ENCODE results near the gene TMEM192. TPM values are rescaled to one million over a fixed set of nuclear protein-coding genes. Genes with fewer than 3 reads are reported as not detected.

TMEM192 gene
- total and polyA plus RNA-seq, 4 donors: 10.6 to 20.3 (median 18.9) TPM

DNA sequence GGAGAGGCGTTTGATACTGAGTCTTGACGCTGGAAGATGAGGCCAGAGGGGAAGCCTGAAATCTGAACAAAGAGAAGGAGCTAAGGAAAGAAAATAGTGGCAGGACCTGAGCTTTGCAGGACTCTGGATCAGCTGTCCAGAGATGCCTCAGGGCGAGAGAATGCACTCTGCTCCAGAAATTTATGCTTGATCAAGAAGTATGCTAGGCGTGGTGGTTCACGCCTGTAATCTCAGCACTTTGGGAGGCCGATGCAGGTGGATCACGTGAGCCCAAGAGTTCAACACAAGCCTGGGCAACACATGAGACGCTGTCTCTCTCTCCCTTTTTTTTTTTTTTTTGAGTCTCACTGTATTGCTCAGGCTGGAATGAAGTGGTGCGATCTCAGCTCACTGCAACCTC, 57.1 kb downstream of the TMEM192 start:
- 91% methylated on average over 9 of the region's 9 CpGs for WGBS
- H3K4me3 ChIP-seq (ENCODE audit: low read depth in 1 of 3, low read length in 3 of 3): no peak overlapping the region

DNA sequence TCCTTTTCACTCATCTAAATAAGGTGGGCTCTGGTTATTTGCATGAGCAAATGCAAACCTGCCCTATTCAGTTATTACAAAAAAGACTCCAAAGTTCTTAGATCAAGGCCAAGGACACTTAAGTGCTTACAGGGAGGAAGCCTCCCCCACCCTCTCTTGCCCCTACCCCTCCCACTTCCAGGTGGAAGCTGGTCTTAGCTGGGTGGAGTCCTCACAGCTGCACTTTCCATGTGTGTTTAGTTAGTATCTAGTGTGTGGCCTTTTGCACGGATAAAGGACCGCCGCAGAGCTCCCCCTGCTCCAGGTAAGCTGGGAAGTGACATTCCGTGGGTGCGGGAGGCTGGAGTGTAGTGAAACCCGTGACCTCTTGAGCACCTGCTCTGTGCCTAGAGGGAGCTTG, 59.0 kb downstream of the TMEM192 start, which contains the start of gene TRIM75:
TSS of gene TRIM75 (plus strand) at position 222 of the 400 bp plus-strand sequence. CDS start 5,282 bp downstream, outside the sequence.
- 78% methylated on average over 6 of the region's 6 CpGs for WGBS
- Histone ChIP-seq H3K27me3 (ENCODE audit: control insufficient read depth in 4 of 4, insufficient read depth in 4 of 4, low read length in 3 of 4) (no peaks in the 10 kb centered on the region), H3K4me3 (ENCODE audit: low read depth in 1 of 3, low read length in 3 of 3) (no peak within 1 kb of the TSS), H3K9ac (ENCODE audit: low read depth in 1 of 2, low read length in 2 of 2) (no peak within 1 kb of the TSS), H3K9me3 (ENCODE audit: control insufficient read depth in 4 of 4, low read length in 3 of 4) (no peaks in the 10 kb centered on the region), H3K27ac (ENCODE audit: low read depth in 1 of 2, low read length in 2 of 2) (no peak within 1 kb of the TSS), H3K36me3 (ENCODE audit: control insufficient read depth in 4 of 4, insufficient read depth in 3 of 4, low read depth in 1 of 4, low read length in 3 of 4) (no peaks in the 10 kb centered on the region), H3K4me1 (ENCODE audit: control insufficient read depth in 4 of 4, insufficient read depth in 4 of 4, low read length in 3 of 4) (no peaks in the 10 kb centered on the region)
- no peak for DNase-seq (ENCODE audit: low spot score)
- TF ChIP-seq YY1 (IDR thresholded peaks at IDR 0.05) (no peak), HNF4G (IDR thresholded peaks at IDR 0.05) (no peak), SP1 (IDR thresholded peaks at IDR 0.05) (no peak), RAD21 (IDR thresholded peaks at IDR 0.05) (no peak), JUND (IDR thresholded peaks at IDR 0.05) (no peak), NR2F2 (IDR thresholded peaks at IDR 0.05) (no peak), FOXA1 (IDR thresholded peaks at IDR 0.05) (no peak), TAF1 (conservative IDR thresholded peaks at IDR 0.05) (no peak), RXRA (IDR thresholded peaks at IDR 0.05) (no peak), GABPA (IDR thresholded peaks at IDR 0.05 in 1 of 2, conservative IDR thresholded peaks at IDR 0.05 in 1 of 2) (no peak), EGR1 (IDR thresholded peaks at IDR 0.05; ENCODE audit: low read depth in 2 of 2) (no peak), HNF4A (conservative IDR thresholded peaks at IDR 0.05) (no peak), FOXA2 (IDR thresholded peaks at IDR 0.05) (no peak)
- TF ChIP-seq, protein P1, sequence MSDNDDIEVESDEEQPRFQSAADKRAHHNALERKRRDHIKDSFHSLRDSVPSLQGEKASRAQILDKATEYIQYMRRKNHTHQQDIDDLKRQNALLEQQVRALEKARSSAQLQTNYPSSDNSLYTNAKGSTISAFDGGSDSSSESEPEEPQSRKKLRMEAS (IDR thresholded peaks at IDR 0.05): no peak
- TF ChIP-seq, protein P2, sequence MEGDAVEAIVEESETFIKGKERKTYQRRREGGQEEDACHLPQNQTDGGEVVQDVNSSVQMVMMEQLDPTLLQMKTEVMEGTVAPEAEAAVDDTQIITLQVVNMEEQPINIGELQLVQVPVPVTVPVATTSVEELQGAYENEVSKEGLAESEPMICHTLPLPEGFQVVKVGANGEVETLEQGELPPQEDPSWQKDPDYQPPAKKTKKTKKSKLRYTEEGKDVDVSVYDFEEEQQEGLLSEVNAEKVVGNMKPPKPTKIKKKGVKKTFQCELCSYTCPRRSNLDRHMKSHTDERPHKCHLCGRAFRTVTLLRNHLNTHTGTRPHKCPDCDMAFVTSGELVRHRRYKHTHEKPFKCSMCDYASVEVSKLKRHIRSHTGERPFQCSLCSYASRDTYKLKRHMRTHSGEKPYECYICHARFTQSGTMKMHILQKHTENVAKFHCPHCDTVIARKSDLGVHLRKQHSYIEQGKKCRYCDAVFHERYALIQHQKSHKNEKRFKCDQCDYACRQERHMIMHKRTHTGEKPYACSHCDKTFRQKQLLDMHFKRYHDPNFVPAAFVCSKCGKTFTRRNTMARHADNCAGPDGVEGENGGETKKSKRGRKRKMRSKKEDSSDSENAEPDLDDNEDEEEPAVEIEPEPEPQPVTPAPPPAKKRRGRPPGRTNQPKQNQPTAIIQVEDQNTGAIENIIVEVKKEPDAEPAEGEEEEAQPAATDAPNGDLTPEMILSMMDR (IDR thresholded peaks at IDR 0.05; ENCODE audit: low read depth, low read length, missing input control): no peak
- TF ChIP-seq, protein P3, sequence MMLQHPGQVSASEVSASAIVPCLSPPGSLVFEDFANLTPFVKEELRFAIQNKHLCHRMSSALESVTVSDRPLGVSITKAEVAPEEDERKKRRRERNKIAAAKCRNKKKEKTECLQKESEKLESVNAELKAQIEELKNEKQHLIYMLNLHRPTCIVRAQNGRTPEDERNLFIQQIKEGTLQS (IDR thresholded peaks at IDR 0.05): no peak
- TF ChIP-seq, protein P4, sequence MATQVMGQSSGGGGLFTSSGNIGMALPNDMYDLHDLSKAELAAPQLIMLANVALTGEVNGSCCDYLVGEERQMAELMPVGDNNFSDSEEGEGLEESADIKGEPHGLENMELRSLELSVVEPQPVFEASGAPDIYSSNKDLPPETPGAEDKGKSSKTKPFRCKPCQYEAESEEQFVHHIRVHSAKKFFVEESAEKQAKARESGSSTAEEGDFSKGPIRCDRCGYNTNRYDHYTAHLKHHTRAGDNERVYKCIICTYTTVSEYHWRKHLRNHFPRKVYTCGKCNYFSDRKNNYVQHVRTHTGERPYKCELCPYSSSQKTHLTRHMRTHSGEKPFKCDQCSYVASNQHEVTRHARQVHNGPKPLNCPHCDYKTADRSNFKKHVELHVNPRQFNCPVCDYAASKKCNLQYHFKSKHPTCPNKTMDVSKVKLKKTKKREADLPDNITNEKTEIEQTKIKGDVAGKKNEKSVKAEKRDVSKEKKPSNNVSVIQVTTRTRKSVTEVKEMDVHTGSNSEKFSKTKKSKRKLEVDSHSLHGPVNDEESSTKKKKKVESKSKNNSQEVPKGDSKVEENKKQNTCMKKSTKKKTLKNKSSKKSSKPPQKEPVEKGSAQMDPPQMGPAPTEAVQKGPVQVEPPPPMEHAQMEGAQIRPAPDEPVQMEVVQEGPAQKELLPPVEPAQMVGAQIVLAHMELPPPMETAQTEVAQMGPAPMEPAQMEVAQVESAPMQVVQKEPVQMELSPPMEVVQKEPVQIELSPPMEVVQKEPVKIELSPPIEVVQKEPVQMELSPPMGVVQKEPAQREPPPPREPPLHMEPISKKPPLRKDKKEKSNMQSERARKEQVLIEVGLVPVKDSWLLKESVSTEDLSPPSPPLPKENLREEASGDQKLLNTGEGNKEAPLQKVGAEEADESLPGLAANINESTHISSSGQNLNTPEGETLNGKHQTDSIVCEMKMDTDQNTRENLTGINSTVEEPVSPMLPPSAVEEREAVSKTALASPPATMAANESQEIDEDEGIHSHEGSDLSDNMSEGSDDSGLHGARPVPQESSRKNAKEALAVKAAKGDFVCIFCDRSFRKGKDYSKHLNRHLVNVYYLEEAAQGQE (IDR thresholded peaks at IDR 0.05): no peak
- TF ChIP-seq, protein P5, sequence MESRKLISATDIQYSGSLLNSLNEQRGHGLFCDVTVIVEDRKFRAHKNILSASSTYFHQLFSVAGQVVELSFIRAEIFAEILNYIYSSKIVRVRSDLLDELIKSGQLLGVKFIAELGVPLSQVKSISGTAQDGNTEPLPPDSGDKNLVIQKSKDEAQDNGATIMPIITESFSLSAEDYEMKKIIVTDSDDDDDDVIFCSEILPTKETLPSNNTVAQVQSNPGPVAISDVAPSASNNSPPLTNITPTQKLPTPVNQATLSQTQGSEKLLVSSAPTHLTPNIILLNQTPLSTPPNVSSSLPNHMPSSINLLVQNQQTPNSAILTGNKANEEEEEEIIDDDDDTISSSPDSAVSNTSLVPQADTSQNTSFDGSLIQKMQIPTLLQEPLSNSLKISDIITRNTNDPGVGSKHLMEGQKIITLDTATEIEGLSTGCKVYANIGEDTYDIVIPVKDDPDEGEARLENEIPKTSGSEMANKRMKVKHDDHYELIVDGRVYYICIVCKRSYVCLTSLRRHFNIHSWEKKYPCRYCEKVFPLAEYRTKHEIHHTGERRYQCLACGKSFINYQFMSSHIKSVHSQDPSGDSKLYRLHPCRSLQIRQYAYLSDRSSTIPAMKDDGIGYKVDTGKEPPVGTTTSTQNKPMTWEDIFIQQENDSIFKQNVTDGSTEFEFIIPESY (IDR thresholded peaks at IDR 0.05): no peak

More for the DNA sequence above, 57.1 kb downstream of the TMEM192 start:
- Histone ChIP-seq H3K4me1 (ENCODE audit: control insufficient read depth in 4 of 4, insufficient read depth in 4 of 4, low read length in 3 of 4) (no peaks in the 10 kb centered on the region), H3K9ac (ENCODE audit: low read depth in 1 of 2, low read length in 2 of 2) (no peak overlapping the region), H3K36me3 (ENCODE audit: control insufficient read depth in 4 of 4, insufficient read depth in 3 of 4, low read depth in 1 of 4, low read length in 3 of 4) (no peaks in the 10 kb centered on the region), H3K9me3 (ENCODE audit: control insufficient read depth in 4 of 4, low read length in 3 of 4) (no peaks in the 10 kb centered on the region), H3K27me3 (ENCODE audit: control insufficient read depth in 4 of 4, insufficient read depth in 4 of 4, low read length in 3 of 4) (no peaks in the 10 kb centered on the region), H3K27ac (ENCODE audit: low read depth in 1 of 2, low read length in 2 of 2) (no peak overlapping the region)
- TF ChIP-seq, protein P3 (IDR thresholded peaks at IDR 0.05): no peak
- TF ChIP-seq EGR1 (IDR thresholded peaks at IDR 0.05; ENCODE audit: low read depth in 2 of 2): no peak
- TF ChIP-seq FOXA1 (IDR thresholded peaks at IDR 0.05): no peak
- TF ChIP-seq RXRA (IDR thresholded peaks at IDR 0.05): no peak
- no peak for TF ChIP-seq FOXA2 (IDR thresholded peaks at IDR 0.05)
- TF ChIP-seq, protein P2 (IDR thresholded peaks at IDR 0.05; ENCODE audit: low read depth, low read length, missing input control): no peak
- TF ChIP-seq RAD21 (IDR thresholded peaks at IDR 0.05): no peak
- DNase-seq (ENCODE audit: low spot score): no peak

All from liver (tissue), 9 donors.